Bronchial epithelial cell (primary cell): ENCODE measurements around the gene TEX2. TPM values are rescaled to one million over a fixed set of nuclear protein-coding genes. Genes with fewer than 3 reads are reported as not detected.

Experiments used
- DNase-seq: peaks from one replicate; pipeline ENCODE4 v3.0.0-alpha.2; 2010; ENCODE audit warnings: low read depth
- FAIRE-seq: peaks from 2 replicates; lab custom pipeline; 2011; peaks lifted over from hg19 to GRCh38; lab: Jason Lieb, UNC
- H3K27me3 ChIP-seq: 2 replicates; pipeline ENCODE4 v1.5.1; 2011; ENCODE audit warnings: low read length; ENCODE audit not compliant: control insufficient read depth, insufficient read depth
- H3K36me3 ChIP-seq: 2 replicates; pipeline ENCODE4 v1.5.1; 2011; ENCODE audit warnings: low read length; ENCODE audit not compliant: control insufficient read depth, insufficient read depth
- H3K4me3 ChIP-seq: 2 replicates; pipeline ENCODE4 v1.5.1; 2011; ENCODE audit warnings: mild to moderate bottlenecking, low read depth, low read length, control low read depth
- CTCF ChIP-seq: IDR thresholded peaks from 2 replicates; pipeline ENCODE4 v1.5.1; 2011; ENCODE audit warnings: mild to moderate bottlenecking, moderate library complexity, low read length, control low read depth, inconsistent platforms; ENCODE audit not compliant: insufficient read depth, severe bottlenecking
- total RNA-seq: library from RNA; depleted of rRNA; stranded (reverse); fragments of >200 nt; gene quantifications from 2 replicates; pipeline ENCODE4 v1.2.1, GENCODE V29; 2014

Gene TEX2
- total RNA-seq, 1 donor from 2014 or later, result 14.7 TPM

- no peak for FAIRE-seq
- Histone ChIP-seq H3K36me3 (peaks cover 3% of the 10 kb centered on the region), H3K4me3 (no peak overlapping the region), H3K27me3 (no peaks in the 10 kb centered on the region)
- TF ChIP-seq CTCF, result no peak
- DNase-seq, result no peak
Measured at GRCh38 chr17:64166876-64167275, 96.2 kb downstream of the TEX2 start.

GRCh38 chr17:64165347-64165746 is 97.7 kb downstream of the TEX2 start:
- FAIRE-seq (peak; percentile 68), DNase-seq (no peak)
- H3K27me3 ChIP-seq, result no peaks in the 10 kb centered on the region
- no peak for TF ChIP-seq CTCF
- H3K4me3 ChIP-seq, result no peak overlapping the region
- H3K36me3 ChIP-seq, result peaks cover 3% of the 10 kb centered on the region

- DNase-seq (no peak), FAIRE-seq (no peak)
- no peak for TF ChIP-seq CTCF
- Histone ChIP-seq H3K27me3 (no peaks in the 10 kb centered on the region), H3K4me3 (no peak overlapping the region), H3K36me3 (peaks cover 3% of the 10 kb centered on the region)
Measured at GRCh38 chr17:64164596-64165285, 98.3 kb downstream of the TEX2 start.

GRCh38 chr17:64163468-64163867 is 99.6 kb downstream of the TEX2 start:
- TF ChIP-seq CTCF, result no peak
- Histone ChIP-seq H3K36me3 (peaks cover 3% of the 10 kb centered on the region), H3K4me3 (no peak overlapping the region), H3K27me3 (no peaks in the 10 kb centered on the region)
- FAIRE-seq, result no peak
- DNase-seq, result no peak

- no peaks in the 10 kb centered on the region for H3K27me3 ChIP-seq
- peaks cover 3% of the 10 kb centered on the region for H3K36me3 ChIP-seq
- H3K4me3 ChIP-seq, result no peak overlapping the region
- DNase-seq (no peak), FAIRE-seq (no peak)
- no peak for TF ChIP-seq CTCF
Measured at GRCh38 chr17:64162554-64162953, 100.5 kb downstream of the TEX2 start.
